ENCODE data around the gene C2orf80.
"Not testable (repeated sequence)": the region's sequence is repeated elsewhere in the genome, so short reads cannot be mapped to it uniquely, and the experiment has no call there.

The C2orf80 gene

GRCh38 chr2:208124013-208124715 is 65.7 kb downstream of the C2orf80 start, which contains the start of gene CRYGD:
Gene CRYGD (minus strand): TSS chr2:208124524. CDS start chr2:208124473, 51 bp downstream.
- DNase-seq (ENCODE audit: low spot score); H3K4ac ChIP-seq (ENCODE audit: low read length); H2BK15ac ChIP-seq (ENCODE audit: low read length); H4K91ac ChIP-seq (ENCODE audit: low read depth, low read length, poor library complexity); H2AK5ac ChIP-seq (ENCODE audit: low read depth, low read length); H3K4me3 ChIP-seq (ENCODE audit: low read length in 2 of 2); H3K27ac ChIP-seq (replicated peaks; ENCODE audit: low read length); H3K27me3 ChIP-seq (ENCODE audit: control insufficient read depth in 3 of 3, insufficient read depth in 3 of 3, low read depth in 1 of 3, low read length in 3 of 3); H2BK120ac ChIP-seq (ENCODE audit: low read depth, low read length); H4K8ac ChIP-seq (ENCODE audit: low read depth, low read length); H3K79me1 ChIP-seq (ENCODE audit: low read depth, low read length); H3K36me3 ChIP-seq (replicated peaks in 1 of 2; ENCODE audit: control insufficient read depth in 2 of 2, insufficient read depth in 2 of 2, low read length in 2 of 2); H3K14ac ChIP-seq (ENCODE audit: low read length); H3K9me3 ChIP-seq (replicated peaks in 1 of 2; ENCODE audit: control insufficient read depth in 2 of 2, insufficient read depth in 1 of 2, low read depth in 1 of 2, low read length in 2 of 2); H3K4me2 ChIP-seq (ENCODE audit: insufficient read depth, low read length, poor library complexity, severe bottlenecking); H2BK5ac ChIP-seq (ENCODE audit: low read length); H3K4me1 ChIP-seq (ENCODE audit: control insufficient read depth in 2 of 2, insufficient read depth in 1 of 2, low read depth in 1 of 2, low read length in 2 of 2); H3K9ac ChIP-seq (ENCODE audit: low read depth, low read length, poor library complexity): not testable (repeated sequence)
- peak within 1 kb of the TSS; percentile 29 for H2AFZ ChIP-seq (ENCODE audit: low read length)
- WGBS, 2 donors (ENCODE audit: extremely low coverage in 2 of 2, insufficient read length in 2 of 2, insufficient replicate concordance in 1 of 2), result no CpG with 5 or more reads among the region's 46 CpGs
- peak within 1 kb of the TSS; percentile 65 for H3K23ac ChIP-seq (ENCODE audit: low read depth, low read length, poor library complexity)
- H2BK12ac ChIP-seq (ENCODE audit: low read length), result peak within 1 kb of the TSS; percentile 46
- H3K18ac ChIP-seq (ENCODE audit: low read length), result peak within 1 kb of the TSS; percentile 87

- H3K36me3 ChIP-seq (replicated peaks in 1 of 2; ENCODE audit: control insufficient read depth in 2 of 2, insufficient read depth in 2 of 2, low read length in 2 of 2), result no peaks in the 10 kb centered on the region
- H3K79me1 ChIP-seq (ENCODE audit: low read depth, low read length), result no peaks in the 10 kb centered on the region
- no peak overlapping the region for H4K8ac ChIP-seq (ENCODE audit: low read depth, low read length)
- H3K18ac ChIP-seq (ENCODE audit: low read length), result no peak overlapping the region
- no peak overlapping the region for H3K4ac ChIP-seq (ENCODE audit: low read length)
- H3K9ac ChIP-seq (ENCODE audit: low read depth, low read length, poor library complexity), result no peak overlapping the region
- no peaks in the 10 kb centered on the region for H3K9me3 ChIP-seq (replicated peaks in 1 of 2; ENCODE audit: control insufficient read depth in 2 of 2, insufficient read depth in 1 of 2, low read depth in 1 of 2, low read length in 2 of 2)
- H2BK5ac ChIP-seq (ENCODE audit: low read length), result no peak overlapping the region
- no peaks in the 10 kb centered on the region for H3K27me3 ChIP-seq (ENCODE audit: control insufficient read depth in 3 of 3, insufficient read depth in 3 of 3, low read depth in 1 of 3, low read length in 3 of 3)
- H3K23ac ChIP-seq (ENCODE audit: low read depth, low read length, poor library complexity), result no peak overlapping the region
- H2AFZ ChIP-seq (ENCODE audit: low read length), result no peak overlapping the region
- H3K14ac ChIP-seq (ENCODE audit: low read length), result no peak overlapping the region
- H3K27ac ChIP-seq (replicated peaks; ENCODE audit: low read length), result no peak overlapping the region
- no peak overlapping the region for H4K91ac ChIP-seq (ENCODE audit: low read depth, low read length, poor library complexity)
- no CpG with 5 or more reads among the region's 1 CpG for WGBS, 2 donors (ENCODE audit: extremely low coverage in 2 of 2, insufficient read length in 2 of 2, insufficient replicate concordance in 1 of 2)
- H2AK5ac ChIP-seq (ENCODE audit: low read depth, low read length), result no peak overlapping the region
- H2BK12ac ChIP-seq (ENCODE audit: low read length), result no peak overlapping the region
- DNase-seq (ENCODE audit: low spot score), result no peak
- H2BK15ac ChIP-seq (ENCODE audit: low read length), result no peak overlapping the region
- no peak overlapping the region for H3K4me2 ChIP-seq (ENCODE audit: insufficient read depth, low read length, poor library complexity, severe bottlenecking)
- no peak overlapping the region for H2BK120ac ChIP-seq (ENCODE audit: low read depth, low read length)
- no peak overlapping the region for H3K4me3 ChIP-seq (ENCODE audit: low read length in 2 of 2)
- peaks cover 3 to 4% of the 10 kb centered on the region in 2 donors for H3K4me1 ChIP-seq (ENCODE audit: control insufficient read depth in 2 of 2, insufficient read depth in 1 of 2, low read depth in 1 of 2, low read length in 2 of 2)
Observed at GRCh38 chr2:208122248-208122647, 67.6 kb downstream of the C2orf80 start.

GRCh38 chr2:208118918-208119317 is 70.9 kb downstream of the C2orf80 start:
- Histone ChIP-seq H3K4me1 (ENCODE audit: control insufficient read depth in 2 of 2, insufficient read depth in 1 of 2, low read depth in 1 of 2, low read length in 2 of 2) (peaks cover 3 to 4% of the 10 kb centered on the region in 2 donors), H4K8ac (ENCODE audit: low read depth, low read length) (no peak overlapping the region), H2AK5ac (ENCODE audit: low read depth, low read length) (no peak overlapping the region), H2BK15ac (ENCODE audit: low read length) (no peak overlapping the region), H3K23ac (ENCODE audit: low read depth, low read length, poor library complexity) (no peak overlapping the region), H2BK5ac (ENCODE audit: low read length) (no peak overlapping the region), H3K79me1 (ENCODE audit: low read depth, low read length) (no peaks in the 10 kb centered on the region), H3K4me3 (ENCODE audit: low read length in 2 of 2) (no peak overlapping the region), H2AFZ (ENCODE audit: low read length) (peak overlapping the region; percentile 44), H3K36me3 (replicated peaks in 1 of 2; ENCODE audit: control insufficient read depth in 2 of 2, insufficient read depth in 2 of 2, low read length in 2 of 2) (no peaks in the 10 kb centered on the region), H3K27me3 (ENCODE audit: control insufficient read depth in 3 of 3, insufficient read depth in 3 of 3, low read depth in 1 of 3, low read length in 3 of 3) (no peaks in the 10 kb centered on the region), H3K9ac (ENCODE audit: low read depth, low read length, poor library complexity) (no peak overlapping the region), H3K27ac (replicated peaks; ENCODE audit: low read length) (no peak overlapping the region), H3K18ac (ENCODE audit: low read length) (no peak overlapping the region), H3K9me3 (replicated peaks in 1 of 2; ENCODE audit: control insufficient read depth in 2 of 2, insufficient read depth in 1 of 2, low read depth in 1 of 2, low read length in 2 of 2) (no peaks in the 10 kb centered on the region), H2BK12ac (ENCODE audit: low read length) (no peak overlapping the region), H3K4me2 (ENCODE audit: insufficient read depth, low read length, poor library complexity, severe bottlenecking) (no peak overlapping the region), H3K4ac (ENCODE audit: low read length) (no peak overlapping the region), H2BK120ac (ENCODE audit: low read depth, low read length) (no peak overlapping the region), H3K14ac (ENCODE audit: low read length) (no peak overlapping the region), H4K91ac (ENCODE audit: low read depth, low read length, poor library complexity) (no peak overlapping the region)
- DNase-seq (ENCODE audit: low spot score), result no peak
- no CpG with 5 or more reads among the region's 3 CpGs for WGBS, 2 donors (ENCODE audit: extremely low coverage in 2 of 2, insufficient read length in 2 of 2, insufficient replicate concordance in 1 of 2)

GRCh38 chr2:208117390-208117789 is 72.4 kb downstream of the C2orf80 start:
- H2AFZ ChIP-seq (ENCODE audit: low read length); H3K27me3 ChIP-seq (ENCODE audit: control insufficient read depth in 3 of 3, insufficient read depth in 3 of 3, low read depth in 1 of 3, low read length in 3 of 3); DNase-seq (ENCODE audit: low spot score); H3K14ac ChIP-seq (ENCODE audit: low read length); H3K79me1 ChIP-seq (ENCODE audit: low read depth, low read length); H3K9ac ChIP-seq (ENCODE audit: low read depth, low read length, poor library complexity); H4K91ac ChIP-seq (ENCODE audit: low read depth, low read length, poor library complexity); H2BK15ac ChIP-seq (ENCODE audit: low read length); H3K27ac ChIP-seq (replicated peaks; ENCODE audit: low read length); H3K4ac ChIP-seq (ENCODE audit: low read length); H3K36me3 ChIP-seq (replicated peaks in 1 of 2; ENCODE audit: control insufficient read depth in 2 of 2, insufficient read depth in 2 of 2, low read length in 2 of 2); H3K18ac ChIP-seq (ENCODE audit: low read length); H4K8ac ChIP-seq (ENCODE audit: low read depth, low read length); H3K23ac ChIP-seq (ENCODE audit: low read depth, low read length, poor library complexity); H3K4me2 ChIP-seq (ENCODE audit: insufficient read depth, low read length, poor library complexity, severe bottlenecking); H2AK5ac ChIP-seq (ENCODE audit: low read depth, low read length); H3K4me3 ChIP-seq (ENCODE audit: low read length in 2 of 2); H2BK5ac ChIP-seq (ENCODE audit: low read length); H3K9me3 ChIP-seq (replicated peaks in 1 of 2; ENCODE audit: control insufficient read depth in 2 of 2, insufficient read depth in 1 of 2, low read depth in 1 of 2, low read length in 2 of 2); H2BK120ac ChIP-seq (ENCODE audit: low read depth, low read length); H2BK12ac ChIP-seq (ENCODE audit: low read length): not testable (repeated sequence)
- no CpG with 5 or more reads among the region's 11 CpGs for WGBS, 2 donors (ENCODE audit: extremely low coverage in 2 of 2, insufficient read length in 2 of 2, insufficient replicate concordance in 1 of 2)
- peaks cover 7 to 10% of the 10 kb centered on the region in 2 donors for H3K4me1 ChIP-seq (ENCODE audit: control insufficient read depth in 2 of 2, insufficient read depth in 1 of 2, low read depth in 1 of 2, low read length in 2 of 2)

Measured in neuronal stem cell (in vitro differentiated cells).